Endothelial cell of umbilical vein (primary cell): Measurements from ENCODE around the gene SMURF1. TPM values are rescaled to one million over a fixed set of nuclear protein-coding genes. Genes with fewer than 3 reads are reported as not detected.
A peak's percentile ranks its signal among the peaks of the same experiment; 100 is the strongest.

Source experiments
- BruUV-seq: library from RNA; stranded (reverse); fragments of 400-500 nt; replicated peaks from 2 replicates; lab custom pipeline; 2021; lab: Mats Ljungman, UMichigan
- CTCF ChIA-PET: fragments of 300-600, 350-600 bp; sonication (Branson Sonifier 250); formaldehyde crosslinking; loops from one replicate; lab custom pipeline; 2021; ENCODE audit warnings: antibody characterized with exemption, inconsistent platforms; lab: Charles Lee
- POLR2A ChIA-PET: fragments of 300-600, 350-600 bp; sonication (Branson Sonifier 250); formaldehyde crosslinking; loops from one replicate; lab custom pipeline; 2021; ENCODE audit warnings: antibody characterized with exemption, inconsistent platforms; lab: Charles Lee
- DNase-seq: peaks from one replicate; pipeline ENCODE4 v3.0.0-alpha.2; 2011; ENCODE audit warnings: low read depth, low spot score
- FAIRE-seq: peaks from 2 replicates; lab custom pipeline; 2011; peaks lifted over from hg19 to GRCh38; lab: Jason Lieb, UNC
- H2AFZ ChIP-seq: 2 replicates; pipeline ENCODE4 v1.6.0; 2012; ENCODE audit warnings: low read depth, low read length, control low read depth, inconsistent platforms
- H3K27ac ChIP-seq: 2 replicates; pipeline ENCODE4 v1.5.1; 2011; ENCODE audit warnings: low read depth, mild to moderate bottlenecking, control low read depth, low read length, moderate library complexity; ENCODE audit not compliant: insufficient read depth
- H3K27me3 ChIP-seq, 2 experiments: 2 replicates each; pipeline versions ENCODE4 v1.6.0 to v1.6.1; 2011; ENCODE audit warnings: low read length in 2 of 2, mixed read lengths in 1 of 2; ENCODE audit not compliant: control insufficient read depth in 2 of 2, insufficient read depth in 2 of 2
- H3K36me3 ChIP-seq, 2 experiments: 2 replicates in 1 of 2; 3 replicates in 1 of 2; pipeline ENCODE4 v1.5.1; 2011; ENCODE audit warnings: low read length in 2 of 2, mild to moderate bottlenecking in 1 of 2, moderate library complexity in 1 of 2; ENCODE audit not compliant: control insufficient read depth in 2 of 2, insufficient read depth in 2 of 2; ENCODE audit errors: extremely low read depth in 1 of 2
- H3K4me1 ChIP-seq: 3 replicates; pipeline ENCODE4 v1.5.1; 2011; ENCODE audit warnings: mild to moderate bottlenecking, low read length; ENCODE audit not compliant: control insufficient read depth, insufficient read depth; ENCODE audit errors: extremely low read depth
- H3K4me2 ChIP-seq: 2 replicates; pipeline ENCODE4 v1.6.1; 2011; ENCODE audit warnings: low read length, control low read depth, mixed read lengths; ENCODE audit not compliant: insufficient read depth
- H3K4me3 ChIP-seq, 3 experiments: fragments of 200-600 bp in 1 of 3; sonication (generic), shearing (Covaris generic) in 1 of 3; replicated peaks in 1 of 3; 2 replicates each; pipeline ENCODE4 v1.5.1; 2011 to 2016; ENCODE audit warnings: control low read depth in 3 of 3, low read length in 3 of 3, mild to moderate bottlenecking in 2 of 3, inconsistent platforms in 1 of 3, low read depth in 1 of 3, moderate library complexity in 1 of 3; ENCODE audit not compliant: insufficient read depth in 1 of 3
- H3K79me2 ChIP-seq: 2 replicates; pipeline ENCODE4 v1.6.0; 2012; ENCODE audit warnings: low read length, inconsistent platforms; ENCODE audit not compliant: control insufficient read depth, insufficient read depth
- H3K9ac ChIP-seq: replicated peaks from 2 replicates; pipeline ENCODE3; 2011; ENCODE audit warnings: low read length, control low read depth; ENCODE audit not compliant: insufficient read depth; ENCODE audit errors: extremely low read depth
- H3K9me1 ChIP-seq: replicated peaks from 3 replicates; pipeline ENCODE4 v1.6.0; 2011; ENCODE audit warnings: mild to moderate bottlenecking, low read length; ENCODE audit not compliant: control insufficient read depth, insufficient read depth; ENCODE audit errors: extremely low read depth
- H3K9me3 ChIP-seq: replicated peaks from 2 replicates; pipeline ENCODE4 v1.5.1; 2012; ENCODE audit warnings: low read length, inconsistent platforms; ENCODE audit not compliant: control insufficient read depth, insufficient read depth
- H4K20me1 ChIP-seq: replicated peaks from 2 replicates; pipeline ENCODE3; 2011; ENCODE audit warnings: mild to moderate bottlenecking, low read length; ENCODE audit not compliant: control insufficient read depth, insufficient read depth; ENCODE audit errors: extremely low read depth
- EZH2 ChIP-seq: IDR thresholded peaks from 2 replicates; pipeline ENCODE4 v1.6.1; 2012; ENCODE audit warnings: borderline replicate concordance, low read depth, mild to moderate bottlenecking, moderate library complexity, low read length, inconsistent platforms; ENCODE audit not compliant: severe bottlenecking
- FOS ChIP-seq: IDR thresholded peaks from 2 replicates; pipeline ENCODE4 v1.6.1; 2011; ENCODE audit warnings: mild to moderate bottlenecking, low read length, moderate library complexity, borderline replicate concordance; ENCODE audit not compliant: insufficient read depth
- GATA2 ChIP-seq: IDR thresholded peaks from 2 replicates; pipeline ENCODE4 v1.7.0; 2011; ENCODE audit warnings: low read depth, mild to moderate bottlenecking, moderate library complexity, mixed read lengths, low read length; ENCODE audit not compliant: insufficient read length, insufficient read depth
- JUN ChIP-seq: IDR thresholded peaks from 2 replicates; pipeline ENCODE4 v1.6.1; 2011; ENCODE audit warnings: borderline replicate concordance, low read depth; ENCODE audit not compliant: insufficient read length, insufficient read depth
- MAX ChIP-seq: IDR thresholded peaks from 2 replicates; pipeline ENCODE4 v1.6.1; 2011; ENCODE audit not compliant: insufficient read depth, insufficient read length
- MYC ChIP-seq: IDR thresholded peaks from one replicate; pipeline ENCODE4 v1.6.1; 2011; ENCODE audit warnings: mild to moderate bottlenecking, low read depth, low read length
- POLR2A ChIP-seq: IDR thresholded peaks from 2 replicates; pipeline ENCODE4 v1.6.1; 2012; ENCODE audit warnings: low read depth, mild to moderate bottlenecking, control low read depth, low read length
- POLR2AphosphoS5 ChIP-seq: IDR thresholded peaks from 2 replicates; pipeline ENCODE4 v1.6.1; 2012; ENCODE audit warnings: low read depth, mild to moderate bottlenecking, control low read depth, low read length, moderate library complexity; ENCODE audit not compliant: insufficient read depth
- dilution Hi-C: fragments of 300-500 bp; cut with MboI; formaldehyde crosslinking; loops from one replicate; pipeline ENCODE4 v1.15.0; 2019; ENCODE audit warnings: low sequenced_read_pairs; ENCODE audit not compliant: extremely low pct_ligation_motif_present
- intact Hi-C: fragments of 100-400 bp; cut with micrococcal nuclease; formaldehyde crosslinking; loops from one replicate; pipeline ENCODE4 v1.10.0; 2022
- polyA plus RNA-seq, 4 experiments: library from polyadenylated mRNA; depleted of rRNA in 3 of 4; stranded (reverse) in 3 of 4; unstranded in 1 of 4; fragments of >200 nt; gene quantifications; 2 replicates each; pipeline versions ENCODE4 v1.2.1 to v1.2.3, GENCODE V29; 2011 to 2012; ENCODE audit warnings: missing spikeins in 1 of 4
- total RNA-seq: library from RNA; stranded (reverse); gene quantifications from 2 replicates; pipeline ENCODE4 v1.2.3, GENCODE V29; 2021
- TF ChIP-seq, protein P1 (sequence below), 2 donors: IDR thresholded peaks; 1 replicate in 1 of 2; 2 replicates in 1 of 2; pipeline ENCODE4 v1.5.1; 2011; ENCODE audit warnings: low read length in 2 of 2, mild to moderate bottlenecking in 2 of 2, moderate library complexity in 2 of 2, control low read depth in 1 of 2, inconsistent platforms in 1 of 2, low read depth in 1 of 2; ENCODE audit not compliant: insufficient read depth in 1 of 2; ENCODE audit errors: extremely low read depth in 1 of 2

Gene SMURF1
- total and polyA plus RNA-seq, 2 donors (not counting 3 experiments of a cell fraction or from before 2014, with no cell fraction given), result 11.5 to 22.8 TPM

GRCh38 chr7:99012722-99013121 is 131.2 kb downstream of the SMURF1 start:
- CTCF ChIA-PET, result no interaction called here

GRCh38 chr7:99011706-99012404 is 132.1 kb downstream of the SMURF1 start:
- Histone ChIP-seq H3K9ac (no peak overlapping the region), H3K4me2 (no peak overlapping the region), H3K9me3 (no peaks in the 10 kb centered on the region), H3K9me1 (no peaks in the 10 kb centered on the region), H2AFZ (no peak overlapping the region), H3K79me2 (no peaks in the 10 kb centered on the region), H4K20me1 (no peaks in the 10 kb centered on the region), H3K27me3 (no peaks in the 10 kb centered on the region), H3K4me3 (no peak overlapping the region), H3K36me3 (peaks cover 18 to 56% of the 10 kb centered on the region in 2 experiments), H3K27ac (no peak overlapping the region), H3K4me1 (no peaks in the 10 kb centered on the region)
- TF ChIP-seq, protein P1, sequence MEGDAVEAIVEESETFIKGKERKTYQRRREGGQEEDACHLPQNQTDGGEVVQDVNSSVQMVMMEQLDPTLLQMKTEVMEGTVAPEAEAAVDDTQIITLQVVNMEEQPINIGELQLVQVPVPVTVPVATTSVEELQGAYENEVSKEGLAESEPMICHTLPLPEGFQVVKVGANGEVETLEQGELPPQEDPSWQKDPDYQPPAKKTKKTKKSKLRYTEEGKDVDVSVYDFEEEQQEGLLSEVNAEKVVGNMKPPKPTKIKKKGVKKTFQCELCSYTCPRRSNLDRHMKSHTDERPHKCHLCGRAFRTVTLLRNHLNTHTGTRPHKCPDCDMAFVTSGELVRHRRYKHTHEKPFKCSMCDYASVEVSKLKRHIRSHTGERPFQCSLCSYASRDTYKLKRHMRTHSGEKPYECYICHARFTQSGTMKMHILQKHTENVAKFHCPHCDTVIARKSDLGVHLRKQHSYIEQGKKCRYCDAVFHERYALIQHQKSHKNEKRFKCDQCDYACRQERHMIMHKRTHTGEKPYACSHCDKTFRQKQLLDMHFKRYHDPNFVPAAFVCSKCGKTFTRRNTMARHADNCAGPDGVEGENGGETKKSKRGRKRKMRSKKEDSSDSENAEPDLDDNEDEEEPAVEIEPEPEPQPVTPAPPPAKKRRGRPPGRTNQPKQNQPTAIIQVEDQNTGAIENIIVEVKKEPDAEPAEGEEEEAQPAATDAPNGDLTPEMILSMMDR (IDR thresholded peaks at IDR 0.05; ENCODE audit: extremely low read depth in 1 of 2, insufficient read depth in 1 of 2, low read depth in 1 of 2, low read length in 2 of 2), result no peak
- no peak for TF ChIP-seq FOS
- TF ChIP-seq POLR2A, result no peak
- no peak for TF ChIP-seq MAX
- no peak for TF ChIP-seq MYC
- no peak for TF ChIP-seq JUN
- no peak for TF ChIP-seq EZH2
- TF ChIP-seq POLR2AphosphoS5, result no peak
- TF ChIP-seq GATA2, result no peak
- POLR2A ChIA-PET, result no interaction called here
- BruUV-seq, result no TSS peak
- CTCF ChIA-PET, result no interaction called here
- dilution Hi-C loops, result no loop called here
- FAIRE-seq, result no peak
- no peak for DNase-seq
- intact Hi-C loops, result no loop called here

More at GRCh38 chr7:99012722-99013121, 131.2 kb downstream of the SMURF1 start:
- no peak for FAIRE-seq
- H4K20me1 ChIP-seq, result no peaks in the 10 kb centered on the region
- no peak overlapping the region for H2AFZ ChIP-seq
- no peaks in the 10 kb centered on the region for H3K9me3 ChIP-seq
- H3K79me2 ChIP-seq, result no peaks in the 10 kb centered on the region
- no peaks in the 10 kb centered on the region for H3K9me1 ChIP-seq
- no peaks in the 10 kb centered on the region for H3K4me1 ChIP-seq
- TF ChIP-seq MYC (no peak), MAX (no peak), JUN (no peak), POLR2A (no peak), GATA2 (no peak), POLR2AphosphoS5 (no peak)
- BruUV-seq, result TSS peak; percentile 38
- H3K4me3 ChIP-seq, result no peak overlapping the region
- no peak overlapping the region for H3K27ac ChIP-seq
- no peaks in the 10 kb centered on the region for H3K27me3 ChIP-seq
- dilution Hi-C loops (no loop called here), intact Hi-C loops (no loop called here)
- no peak overlapping the region for H3K9ac ChIP-seq
- no peak for DNase-seq
- POLR2A ChIA-PET, result no interaction called here
- no peak overlapping the region for H3K4me2 ChIP-seq
- H3K36me3 ChIP-seq, result peaks cover 18 to 53% of the 10 kb centered on the region in 2 experiments
